Central memory CD8-positive, alpha-beta T cell (primary cell): Measurements from ENCODE around the gene RPH3AL.
"Not testable (repeated sequence)": the region's sequence is repeated elsewhere in the genome, so short reads cannot be mapped to it uniquely, and the experiment has no call there.

Source experiments
- ATAC-seq: fragments of 150-1000 bp; cut with Tn5 transposase; replicated peaks from 2 replicates; pipeline ENCODE4 v1.10.0; 2022; ENCODE audit warnings: mild to moderate bottlenecking, moderate FRiP score, moderate number of reproducible peaks; ENCODE audit not compliant: poor library complexity, severe bottlenecking; ENCODE audit errors: extremely low read depth
- DNase-seq, 2 donors: peaks; one replicate each; pipeline ENCODE4 v3.0.0; 2021; ENCODE audit warnings: low spot score in 2 of 2
- H3K27ac Mint-ChIP-seq: one replicate; pipeline ENCODE4 v1.8.0; 2022; ENCODE audit warnings: low read depth, mild to moderate bottlenecking, moderate library complexity, mixed read lengths
- H3K27me3 Mint-ChIP-seq: one replicate; pipeline ENCODE4 v1.8.0; 2022; ENCODE audit warnings: mixed read lengths
- H3K36me3 Mint-ChIP-seq: one replicate; pipeline ENCODE4 v1.8.0; 2022; ENCODE audit warnings: mild to moderate bottlenecking, moderate library complexity, mixed read lengths; ENCODE audit not compliant: insufficient read depth
- H3K4me1 Mint-ChIP-seq: one replicate; pipeline ENCODE4 v1.8.0; 2022; ENCODE audit warnings: mixed read lengths
- H3K4me3 Mint-ChIP-seq: one replicate; pipeline ENCODE4 v1.8.0; 2022; ENCODE audit warnings: mild to moderate bottlenecking, moderate library complexity, mixed read lengths
- H3K9me3 Mint-ChIP-seq: one replicate; pipeline ENCODE4 v1.8.0; 2022; ENCODE audit warnings: mixed read lengths

RPH3AL gene

DNA sequence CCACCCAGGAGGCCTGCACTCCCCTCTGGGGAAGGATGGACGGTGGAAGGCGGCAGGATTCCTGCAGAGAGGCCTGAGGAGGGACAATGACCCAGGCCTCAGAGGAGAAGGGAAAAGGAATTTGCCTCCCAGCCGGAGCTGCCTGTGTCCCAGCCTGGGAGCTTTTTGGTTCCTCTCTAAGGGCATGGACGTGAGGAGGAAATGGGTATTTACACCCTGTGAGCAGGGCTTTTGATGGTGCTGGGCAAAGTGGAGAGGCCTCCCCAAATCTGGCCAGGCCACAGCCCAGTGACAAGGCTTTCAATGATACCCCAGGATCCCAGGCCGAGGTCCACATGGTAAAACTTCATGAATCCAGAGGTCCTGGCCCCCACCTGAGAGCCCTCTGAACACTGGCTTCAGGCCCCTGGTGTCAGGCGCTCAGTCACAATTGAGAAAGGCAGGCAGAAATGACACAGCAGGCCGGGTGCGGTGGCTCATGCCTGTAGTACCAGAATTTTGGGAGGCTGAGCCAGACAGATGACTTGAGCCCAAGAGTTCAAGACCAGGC, 115.1 kb downstream of the RPH3AL start:
- H3K4me3 Mint-ChIP-seq, result no peak overlapping the region
- H3K27me3 Mint-ChIP-seq, result no peaks in the 10 kb centered on the region
- DNase-seq (no peak), ATAC-seq (no peak)
- H3K27ac Mint-ChIP-seq, result peak overlapping the region; percentile 39
- no peaks in the 10 kb centered on the region for H3K9me3 Mint-ChIP-seq
- no peaks in the 10 kb centered on the region for H3K36me3 Mint-ChIP-seq
- H3K4me1 Mint-ChIP-seq, result peaks cover 6% of the 10 kb centered on the region

GRCh38 chr17:236641-237405, 115.8 kb downstream of the RPH3AL start:
- DNase-seq (no peak), ATAC-seq (no peak)
- Mint-ChIP-seq H3K9me3 (no peaks in the 10 kb centered on the region), H3K36me3 (no peaks in the 10 kb centered on the region), H3K4me3 (no peak overlapping the region), H3K27me3 (no peaks in the 10 kb centered on the region), H3K4me1 (peaks cover 6% of the 10 kb centered on the region), H3K27ac (no peak overlapping the region)

DNA sequence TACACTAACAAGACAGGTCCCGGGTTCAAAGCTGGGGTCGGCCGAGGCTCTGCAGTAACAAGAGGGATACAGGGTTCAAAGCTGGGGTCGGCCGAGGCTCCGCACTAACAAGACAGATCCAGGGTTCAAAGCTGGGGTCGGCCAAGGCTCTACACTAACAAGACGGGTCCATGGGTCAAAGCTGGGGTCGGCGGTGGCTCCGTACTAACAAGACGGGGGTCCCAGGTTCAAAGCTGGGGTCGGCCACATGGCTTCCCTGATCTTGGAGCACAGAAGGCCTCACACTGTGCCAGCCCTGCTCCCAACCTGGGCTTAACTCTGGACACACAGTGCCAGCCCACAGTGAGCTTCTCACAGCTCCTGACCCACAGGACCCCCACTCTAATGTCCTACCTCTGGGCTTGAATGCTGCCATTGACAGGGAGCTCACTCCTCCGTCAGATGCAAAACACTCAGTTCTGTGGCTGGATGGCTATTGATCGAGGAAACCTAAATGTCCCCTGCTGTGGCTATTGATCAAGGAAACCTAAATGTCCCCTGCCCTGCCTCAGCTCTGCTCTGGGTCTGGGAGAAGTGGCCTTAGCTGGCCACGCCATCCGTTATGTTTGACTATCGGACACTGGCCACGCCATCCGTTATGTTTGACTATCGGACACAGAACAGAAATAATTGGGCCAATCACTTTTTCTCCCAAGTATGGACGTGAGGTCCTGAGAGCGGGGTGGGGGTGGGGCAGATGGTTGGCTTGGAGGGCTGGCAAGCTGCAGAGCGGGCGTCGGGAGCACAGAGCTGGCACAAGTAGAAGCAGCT, 116.6 kb downstream of the RPH3AL start:
- no peak overlapping the region for H3K27ac Mint-ChIP-seq
- DNase-seq (no peak), ATAC-seq (no peak)
- H3K4me3 Mint-ChIP-seq, result no peak overlapping the region
- no peaks in the 10 kb centered on the region for H3K9me3 Mint-ChIP-seq
- no peaks in the 10 kb centered on the region for H3K27me3 Mint-ChIP-seq
- H3K4me1 Mint-ChIP-seq, result peaks cover 6% of the 10 kb centered on the region
- no peaks in the 10 kb centered on the region for H3K36me3 Mint-ChIP-seq

DNA sequence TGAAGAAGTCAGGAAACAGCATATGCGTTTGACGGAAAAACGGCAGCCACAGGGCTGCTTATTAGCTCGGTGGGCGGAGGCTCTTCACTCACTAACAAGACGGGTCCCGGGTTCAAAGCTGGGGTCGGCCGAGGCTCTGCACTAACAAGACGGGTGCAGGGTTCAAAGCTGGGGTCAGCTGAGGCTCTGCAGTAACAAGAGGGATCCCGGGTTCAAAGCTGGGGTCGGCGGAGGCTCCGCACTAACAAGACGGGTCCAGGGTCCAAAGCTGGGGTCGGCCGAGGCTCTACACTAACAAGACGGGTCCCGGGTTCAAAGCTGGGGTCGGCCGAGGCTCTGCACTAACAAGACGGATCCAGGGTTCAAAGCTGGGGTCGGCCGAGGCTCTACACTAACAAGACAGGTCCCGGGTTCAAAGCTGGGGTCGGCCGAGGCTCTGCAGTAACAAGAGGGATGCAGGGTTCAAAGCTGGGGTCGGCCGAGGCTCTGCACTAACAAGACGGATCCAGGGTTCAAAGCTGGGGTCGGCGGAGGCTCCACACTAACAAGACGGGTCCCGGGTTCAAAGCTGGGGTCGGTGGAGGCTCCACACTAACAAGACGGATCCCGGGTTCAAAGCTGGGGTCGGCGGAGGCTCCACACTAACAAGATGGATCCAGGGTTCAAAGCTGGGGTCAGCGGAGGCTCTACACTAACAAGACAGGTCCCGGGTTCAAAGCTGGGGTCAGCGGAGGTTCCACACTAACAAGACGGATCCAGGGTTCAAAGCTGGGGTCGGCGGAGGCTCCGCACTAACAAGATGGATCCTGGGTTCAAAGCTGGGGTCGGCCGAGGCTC, 117.4 kb downstream of the RPH3AL start:
- H3K4me3 Mint-ChIP-seq, H3K4me1 Mint-ChIP-seq, ATAC-seq, H3K27ac Mint-ChIP-seq, H3K36me3 Mint-ChIP-seq, H3K27me3 Mint-ChIP-seq, H3K9me3 Mint-ChIP-seq, DNase-seq: not testable (repeated sequence)

DNA sequence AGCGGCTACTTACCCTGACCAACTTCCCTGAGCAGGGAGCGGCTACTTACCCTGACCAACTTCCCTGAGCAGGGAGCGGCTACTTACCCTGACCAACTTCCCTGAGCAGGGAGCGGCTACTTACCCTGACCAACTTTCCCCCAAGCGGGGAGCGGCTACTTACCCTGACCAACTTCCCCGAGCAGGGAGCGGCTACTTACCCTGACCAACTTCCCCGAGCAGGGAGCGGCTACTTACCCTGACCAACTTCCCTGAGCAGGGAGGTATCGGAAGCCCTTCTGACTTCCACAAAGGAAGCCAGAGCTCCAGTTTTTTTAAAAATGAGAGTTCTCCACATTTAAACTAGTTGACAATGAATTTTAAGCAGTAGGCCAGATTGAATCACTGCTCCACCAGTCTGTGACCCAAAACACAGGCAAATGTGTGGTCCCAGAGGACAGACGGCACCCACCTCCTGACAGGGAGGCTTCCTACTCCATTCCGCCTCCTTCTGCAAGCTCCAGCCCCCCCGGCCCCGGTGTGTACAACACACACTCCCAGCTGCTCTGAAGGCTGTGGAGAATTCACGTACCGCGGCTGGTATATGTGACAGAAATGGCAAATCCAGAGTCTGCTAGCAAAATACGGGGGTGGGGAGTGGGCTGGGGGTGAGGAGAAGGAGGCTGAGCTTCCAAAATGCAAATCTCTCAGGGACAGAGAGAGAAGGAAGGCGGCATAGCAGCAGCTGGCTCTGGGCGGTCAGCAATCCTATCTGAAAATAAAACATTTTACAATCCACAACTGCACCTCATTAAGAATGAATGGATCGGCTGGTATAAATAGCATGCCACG, 118.2 kb downstream of the RPH3AL start:
- H3K9me3 Mint-ChIP-seq, H3K4me1 Mint-ChIP-seq, H3K36me3 Mint-ChIP-seq, H3K27me3 Mint-ChIP-seq, DNase-seq, ATAC-seq, H3K27ac Mint-ChIP-seq, H3K4me3 Mint-ChIP-seq: not testable (repeated sequence)

DNA sequence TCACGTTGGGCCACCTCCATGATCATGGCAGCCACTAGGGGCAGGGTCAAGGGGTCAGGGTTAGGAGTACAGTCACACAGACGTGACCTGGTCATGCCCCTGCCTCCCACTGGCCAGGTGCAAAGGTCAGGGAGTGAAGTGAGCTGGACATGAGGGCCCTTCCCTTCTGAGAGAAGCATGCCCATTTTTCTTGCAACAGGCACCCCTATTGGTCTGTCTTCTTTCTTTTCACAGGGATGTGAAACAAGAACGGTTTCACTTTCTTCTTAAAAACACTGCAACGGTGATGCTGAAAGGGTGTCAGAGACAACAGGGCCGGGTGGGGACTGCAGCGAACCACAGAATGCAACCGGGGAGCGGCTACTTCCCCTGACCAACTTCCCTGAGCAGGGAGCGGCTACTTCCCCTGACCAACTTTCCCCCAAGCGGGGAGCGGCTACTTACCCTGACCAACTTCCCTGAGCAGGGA, 119.1 kb downstream of the RPH3AL start:
- H3K27me3 Mint-ChIP-seq, result no peaks in the 10 kb centered on the region
- no peaks in the 10 kb centered on the region for H3K36me3 Mint-ChIP-seq
- ATAC-seq (no peak), DNase-seq (no peak)
- H3K27ac Mint-ChIP-seq, result no peak overlapping the region
- H3K4me1 Mint-ChIP-seq, result peaks cover 6% of the 10 kb centered on the region
- no peak overlapping the region for H3K4me3 Mint-ChIP-seq
- H3K9me3 Mint-ChIP-seq, result no peaks in the 10 kb centered on the region

DNA sequence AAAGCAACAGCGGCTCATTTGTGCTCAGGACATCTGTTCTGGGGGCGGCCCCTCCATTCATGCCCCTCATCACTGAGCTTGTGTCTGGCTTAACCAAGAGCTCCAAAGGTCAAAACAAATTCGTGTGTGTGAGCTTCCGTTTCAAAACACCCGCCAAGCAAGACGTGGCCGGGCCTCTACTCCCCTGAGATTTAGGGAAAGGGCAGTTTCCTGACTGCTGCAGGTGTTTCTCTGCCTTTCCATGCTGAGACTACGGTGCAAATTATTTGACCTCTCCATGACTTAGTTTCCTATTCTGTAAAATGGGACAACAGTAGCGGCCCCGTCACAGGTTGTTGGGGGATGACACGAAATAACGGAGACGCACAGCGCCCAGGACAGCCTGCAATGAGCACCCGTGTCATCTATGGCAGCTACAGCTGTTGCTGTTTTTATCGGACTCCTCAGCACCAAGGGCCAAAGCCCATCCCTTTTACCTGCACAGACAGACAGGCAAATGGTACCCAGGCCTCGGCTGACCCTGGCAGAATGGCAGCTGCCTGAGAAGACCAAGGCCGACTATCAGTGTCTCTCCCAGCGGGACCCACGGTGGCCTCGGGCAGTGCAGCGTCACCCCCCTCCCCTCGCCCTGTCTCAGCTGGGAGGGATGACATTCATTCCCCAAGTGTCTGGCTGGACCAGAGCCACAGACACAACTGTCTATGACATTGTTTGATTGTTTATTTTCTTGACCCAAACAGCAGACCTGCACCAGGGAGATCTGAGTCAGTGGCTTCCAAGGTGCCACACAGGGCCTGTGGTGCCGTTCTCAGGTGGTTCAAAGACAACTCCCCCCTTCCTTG, 120.4 kb downstream of the RPH3AL start:
- no peak overlapping the region for H3K4me3 Mint-ChIP-seq
- no peak overlapping the region for H3K27ac Mint-ChIP-seq

GRCh38 chr17:231191-231965, 121.2 kb downstream of the RPH3AL start:
- H3K27me3 Mint-ChIP-seq, result no peaks in the 10 kb centered on the region
- H3K36me3 Mint-ChIP-seq, result peaks cover 1% of the 10 kb centered on the region
- no peak for DNase-seq
- H3K27ac Mint-ChIP-seq, result no peak overlapping the region
- no peaks in the 10 kb centered on the region for H3K4me1 Mint-ChIP-seq
- H3K4me3 Mint-ChIP-seq, result no peak overlapping the region
- no peak for ATAC-seq
- H3K9me3 Mint-ChIP-seq, result no peaks in the 10 kb centered on the region

More for the DNA sequence above, 120.4 kb downstream of the RPH3AL start:
- H3K9me3 Mint-ChIP-seq, result no peaks in the 10 kb centered on the region
- DNase-seq, result no peak
- H3K4me1 Mint-ChIP-seq, result no peaks in the 10 kb centered on the region
- no peak for ATAC-seq
- H3K36me3 Mint-ChIP-seq, result peaks cover 1% of the 10 kb centered on the region
- H3K27me3 Mint-ChIP-seq, result no peaks in the 10 kb centered on the region

GRCh38 chr17:230395-230770, 122.2 kb downstream of the RPH3AL start:
- H3K36me3 Mint-ChIP-seq, result peaks cover 1% of the 10 kb centered on the region
- ATAC-seq (no peak), DNase-seq (no peak)
- H3K27me3 Mint-ChIP-seq, result no peaks in the 10 kb centered on the region
- H3K4me1 Mint-ChIP-seq, result no peaks in the 10 kb centered on the region
- H3K27ac Mint-ChIP-seq, result no peak overlapping the region
- no peak overlapping the region for H3K4me3 Mint-ChIP-seq
- H3K9me3 Mint-ChIP-seq, result no peaks in the 10 kb centered on the region

DNA sequence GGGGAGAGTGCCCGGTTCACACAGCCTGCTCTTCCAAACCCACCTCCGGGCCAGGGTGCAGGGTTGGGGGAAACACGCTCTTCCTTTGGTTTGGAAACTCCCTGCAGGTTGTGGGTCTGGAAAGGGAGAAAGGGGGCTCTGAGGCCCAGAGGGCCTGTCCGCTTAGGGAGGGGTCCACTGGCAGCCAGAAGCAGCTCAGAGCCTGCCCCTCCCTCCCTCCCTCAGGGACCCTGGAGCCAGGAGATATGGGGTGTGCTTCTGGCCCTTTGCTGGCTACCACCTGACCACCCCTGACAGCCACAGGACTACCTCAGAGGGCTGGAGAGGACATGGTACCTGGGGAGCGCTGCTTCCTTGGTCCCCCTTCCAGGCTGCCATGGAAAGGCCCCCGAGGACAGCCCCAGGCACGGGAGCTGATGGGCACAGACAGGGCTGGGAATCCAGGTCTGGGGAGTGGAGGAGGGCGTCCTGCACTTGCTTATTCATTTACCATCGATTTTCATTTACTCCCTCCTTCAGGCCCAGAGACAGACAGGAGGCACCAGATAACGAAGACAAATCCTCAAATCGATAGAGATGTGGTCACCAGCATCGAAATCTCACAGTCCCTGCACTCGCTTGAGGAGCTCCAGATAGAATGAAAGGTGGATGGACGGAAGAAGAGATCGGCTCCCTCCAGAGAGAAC, 122.8 kb downstream of the RPH3AL start:
- H3K27me3 Mint-ChIP-seq, result no peaks in the 10 kb centered on the region
- no peak for DNase-seq
- no peaks in the 10 kb centered on the region for H3K9me3 Mint-ChIP-seq
- H3K27ac Mint-ChIP-seq, result no peak overlapping the region
- no peak overlapping the region for H3K4me3 Mint-ChIP-seq
- no peak for ATAC-seq
- H3K4me1 Mint-ChIP-seq, result no peaks in the 10 kb centered on the region
- H3K36me3 Mint-ChIP-seq, result peaks cover 1% of the 10 kb centered on the region
